KMS-11 (cell line): Measurements from ENCODE around the gene ITGB6.

ENCODE experiments used
- H2AFZ ChIP-seq: fragments of 200-600 bp; sonication (generic); 2 replicates; pipeline ENCODE4 v1.6.1; 2016; ENCODE audit warnings: antibody characterized with exemption, mixed run types, low read depth
- H3K27ac ChIP-seq: fragments of 200-600 bp; sonication (generic); 2 replicates; pipeline ENCODE4 v1.6.1; 2016; ENCODE audit warnings: mild to moderate bottlenecking, mixed run types
- H3K27me3 ChIP-seq: fragments of 200-600 bp; sonication (generic); 2 replicates; pipeline ENCODE4 v1.6.1; 2017; ENCODE audit warnings: mild to moderate bottlenecking, low read depth, mixed run types, moderate library complexity; ENCODE audit not compliant: insufficient read depth
- H3K36me3 ChIP-seq: fragments of 200-600 bp; sonication (generic); 2 replicates; pipeline ENCODE4 v1.6.1; 2017; ENCODE audit warnings: mild to moderate bottlenecking, mixed run types; ENCODE audit not compliant: insufficient read depth
- H3K4me1 ChIP-seq: fragments of 200-600 bp; sonication (generic); 2 replicates; pipeline ENCODE4 v1.6.1; 2016; ENCODE audit warnings: mild to moderate bottlenecking, low read depth, mixed run types; ENCODE audit not compliant: poor library complexity, severe bottlenecking
- H3K4me2 ChIP-seq: fragments of 200-600 bp; sonication (generic); 2 replicates; pipeline ENCODE4 v1.7.0; 2016; ENCODE audit warnings: mild to moderate bottlenecking, mixed run types
- H3K4me3 ChIP-seq: fragments of 200-600 bp; sonication (generic); IDR thresholded peaks from 2 replicates; pipeline ENCODE4 v1.6.1; 2017; ENCODE audit warnings: low read depth, low read length, mixed read lengths; ENCODE audit not compliant: insufficient read depth
- H3K79me2 ChIP-seq: fragments of 200-600 bp; sonication (generic); 2 replicates; pipeline ENCODE4 v1.6.1; 2016; ENCODE audit warnings: low read depth, mixed run types; ENCODE audit not compliant: insufficient read depth
- H3K9ac ChIP-seq: fragments of 200-600 bp; sonication (generic); 2 replicates; pipeline ENCODE4 v1.6.1; 2016; ENCODE audit warnings: mild to moderate bottlenecking, mixed run types
- H4K20me1 ChIP-seq: fragments of 200-600 bp; sonication (generic); 2 replicates; pipeline ENCODE4 v1.6.1; 2016; ENCODE audit warnings: mild to moderate bottlenecking, mixed run types; ENCODE audit not compliant: insufficient read depth
- TF ChIP-seq, protein P1 (sequence below): fragments of 200-600 bp; sonication (generic); conservative IDR thresholded peaks from 2 replicates; pipeline ENCODE4 v1.6.1; 2017; ENCODE audit warnings: low read depth, mild to moderate bottlenecking, antibody characterized with exemption, low read length, moderate library complexity, mixed read lengths

The ITGB6 gene, protein sequence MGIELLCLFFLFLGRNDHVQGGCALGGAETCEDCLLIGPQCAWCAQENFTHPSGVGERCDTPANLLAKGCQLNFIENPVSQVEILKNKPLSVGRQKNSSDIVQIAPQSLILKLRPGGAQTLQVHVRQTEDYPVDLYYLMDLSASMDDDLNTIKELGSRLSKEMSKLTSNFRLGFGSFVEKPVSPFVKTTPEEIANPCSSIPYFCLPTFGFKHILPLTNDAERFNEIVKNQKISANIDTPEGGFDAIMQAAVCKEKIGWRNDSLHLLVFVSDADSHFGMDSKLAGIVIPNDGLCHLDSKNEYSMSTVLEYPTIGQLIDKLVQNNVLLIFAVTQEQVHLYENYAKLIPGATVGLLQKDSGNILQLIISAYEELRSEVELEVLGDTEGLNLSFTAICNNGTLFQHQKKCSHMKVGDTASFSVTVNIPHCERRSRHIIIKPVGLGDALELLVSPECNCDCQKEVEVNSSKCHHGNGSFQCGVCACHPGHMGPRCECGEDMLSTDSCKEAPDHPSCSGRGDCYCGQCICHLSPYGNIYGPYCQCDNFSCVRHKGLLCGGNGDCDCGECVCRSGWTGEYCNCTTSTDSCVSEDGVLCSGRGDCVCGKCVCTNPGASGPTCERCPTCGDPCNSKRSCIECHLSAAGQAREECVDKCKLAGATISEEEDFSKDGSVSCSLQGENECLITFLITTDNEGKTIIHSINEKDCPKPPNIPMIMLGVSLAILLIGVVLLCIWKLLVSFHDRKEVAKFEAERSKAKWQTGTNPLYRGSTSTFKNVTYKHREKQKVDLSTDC

DNA sequence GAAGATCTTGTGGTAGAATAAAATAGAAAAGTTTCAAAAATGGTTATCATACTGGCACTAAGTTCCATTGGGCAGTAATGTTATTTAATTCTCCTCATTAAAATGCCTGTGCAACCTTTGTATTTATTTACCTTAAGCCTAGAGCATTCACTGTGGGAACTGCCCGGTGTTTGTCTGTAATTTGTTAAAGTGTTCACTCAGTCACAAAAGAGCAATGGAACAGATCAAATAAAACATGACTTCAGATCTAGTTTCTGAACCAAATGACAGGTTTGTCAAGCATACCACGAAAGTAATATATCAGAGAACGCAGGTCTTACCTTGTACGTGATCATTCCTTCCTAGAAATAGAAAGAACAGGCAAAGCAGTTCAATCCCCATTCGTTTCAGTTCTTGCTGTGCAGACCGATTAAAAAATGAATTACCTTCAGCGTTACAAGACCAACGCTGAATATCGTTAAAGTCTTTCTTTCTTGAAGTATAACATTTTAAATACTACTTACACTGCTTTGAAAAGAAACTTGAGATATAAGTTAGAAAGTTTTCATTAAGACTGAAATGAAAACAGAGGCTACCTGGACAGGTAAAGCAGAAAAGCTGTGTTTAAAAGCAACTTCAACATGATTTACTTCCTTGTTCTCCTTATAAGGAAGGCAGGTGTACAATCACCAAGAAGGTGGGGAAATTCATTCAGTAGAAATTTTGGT lies at the start of gene ITGB6:
TSS of gene ITGB6 (minus strand) at position 590 of the 707 bp plus-strand sequence. CDS start at position 381, 209 bp downstream.
- H3K9ac ChIP-seq, result no peak within 1 kb of the TSS
- no peaks in the 10 kb centered on the region for H3K27me3 ChIP-seq
- TF ChIP-seq, protein P1, sequence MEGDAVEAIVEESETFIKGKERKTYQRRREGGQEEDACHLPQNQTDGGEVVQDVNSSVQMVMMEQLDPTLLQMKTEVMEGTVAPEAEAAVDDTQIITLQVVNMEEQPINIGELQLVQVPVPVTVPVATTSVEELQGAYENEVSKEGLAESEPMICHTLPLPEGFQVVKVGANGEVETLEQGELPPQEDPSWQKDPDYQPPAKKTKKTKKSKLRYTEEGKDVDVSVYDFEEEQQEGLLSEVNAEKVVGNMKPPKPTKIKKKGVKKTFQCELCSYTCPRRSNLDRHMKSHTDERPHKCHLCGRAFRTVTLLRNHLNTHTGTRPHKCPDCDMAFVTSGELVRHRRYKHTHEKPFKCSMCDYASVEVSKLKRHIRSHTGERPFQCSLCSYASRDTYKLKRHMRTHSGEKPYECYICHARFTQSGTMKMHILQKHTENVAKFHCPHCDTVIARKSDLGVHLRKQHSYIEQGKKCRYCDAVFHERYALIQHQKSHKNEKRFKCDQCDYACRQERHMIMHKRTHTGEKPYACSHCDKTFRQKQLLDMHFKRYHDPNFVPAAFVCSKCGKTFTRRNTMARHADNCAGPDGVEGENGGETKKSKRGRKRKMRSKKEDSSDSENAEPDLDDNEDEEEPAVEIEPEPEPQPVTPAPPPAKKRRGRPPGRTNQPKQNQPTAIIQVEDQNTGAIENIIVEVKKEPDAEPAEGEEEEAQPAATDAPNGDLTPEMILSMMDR, result no peak
- peak within 1 kb of the TSS; percentile 58 for H3K4me2 ChIP-seq
- no peak within 1 kb of the TSS for H2AFZ ChIP-seq
- H3K79me2 ChIP-seq, result no peaks in the 10 kb centered on the region
- no peak within 1 kb of the TSS for H3K4me3 ChIP-seq
- no peaks in the 10 kb centered on the region for H4K20me1 ChIP-seq
- H3K27ac ChIP-seq, result no peak within 1 kb of the TSS
- H3K4me1 ChIP-seq, result peaks cover 59% of the 10 kb centered on the region
- H3K36me3 ChIP-seq, result no peaks in the 10 kb centered on the region

DNA sequence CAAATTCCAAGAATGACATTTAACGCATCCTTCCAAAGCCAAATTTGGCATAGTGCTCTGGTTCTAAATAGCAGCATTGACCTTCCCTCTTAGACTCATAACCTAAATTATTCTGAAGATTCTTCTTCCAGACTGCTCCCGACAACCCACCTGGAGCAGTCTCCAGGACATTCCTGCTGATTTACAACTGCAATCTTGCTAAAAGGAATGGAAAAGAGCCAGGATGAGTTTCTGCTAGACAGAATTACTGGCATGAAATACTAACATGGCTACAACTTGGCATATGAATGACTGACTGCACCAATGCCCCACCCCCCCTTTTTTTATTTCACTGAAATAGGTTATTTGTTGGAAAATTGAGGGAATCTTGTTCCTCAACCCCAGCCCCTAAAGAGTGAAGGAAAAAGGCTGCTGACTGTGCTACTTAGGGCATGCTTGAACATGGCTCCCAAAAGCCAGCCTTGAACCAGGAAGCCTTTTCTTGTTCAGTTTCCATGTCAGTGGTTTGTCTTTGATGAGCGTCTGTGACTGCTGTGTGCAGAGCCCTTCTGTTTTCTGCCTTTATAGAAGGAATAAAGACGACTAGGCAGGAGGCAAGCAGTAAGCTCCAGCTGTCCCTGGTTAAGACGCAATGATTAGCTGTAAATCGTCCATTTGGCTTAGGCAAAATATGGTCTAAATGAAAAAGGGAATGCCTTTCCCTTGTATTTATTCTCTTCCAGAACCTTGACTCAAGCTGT lies 47.4 kb upstream of the ITGB6 start:
- Histone ChIP-seq H3K9ac (no peak overlapping the region), H3K4me1 (peaks cover 17% of the 10 kb centered on the region), H2AFZ (no peak overlapping the region), H3K36me3 (no peaks in the 10 kb centered on the region), H3K4me2 (no peak overlapping the region), H3K27ac (no peak overlapping the region), H3K4me3 (no peak overlapping the region), H4K20me1 (no peaks in the 10 kb centered on the region), H3K79me2 (no peaks in the 10 kb centered on the region), H3K27me3 (no peaks in the 10 kb centered on the region)
- TF ChIP-seq, protein P1, result no peak

DNA sequence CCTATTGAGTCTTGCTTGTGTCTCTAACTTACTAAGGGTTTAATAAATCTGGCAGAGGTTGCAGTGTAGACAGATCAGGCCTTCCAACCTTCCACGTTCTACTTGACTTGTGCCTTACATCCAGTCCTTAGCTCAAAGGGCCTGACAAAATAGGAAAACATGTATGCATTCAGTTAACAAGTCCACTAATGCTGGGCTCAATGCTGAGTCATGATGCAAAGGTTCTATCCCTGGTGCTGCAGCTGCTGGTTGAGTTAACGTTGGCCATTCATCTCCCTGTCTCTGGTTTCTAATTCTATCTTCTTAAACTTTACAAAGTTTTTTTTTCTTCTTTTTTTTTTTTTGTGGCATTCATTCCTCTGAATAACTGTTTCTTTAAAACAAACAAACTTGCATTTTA lies 46.3 kb upstream of the ITGB6 start:
- no peaks in the 10 kb centered on the region for H3K27me3 ChIP-seq
- H2AFZ ChIP-seq, result no peak overlapping the region
- H3K27ac ChIP-seq, result no peak overlapping the region
- no peaks in the 10 kb centered on the region for H4K20me1 ChIP-seq
- H3K9ac ChIP-seq, result no peak overlapping the region
- TF ChIP-seq, protein P1, result no peak
- no peak overlapping the region for H3K4me2 ChIP-seq
- no peaks in the 10 kb centered on the region for H3K36me3 ChIP-seq
- H3K4me1 ChIP-seq, result peaks cover 17% of the 10 kb centered on the region
- no peaks in the 10 kb centered on the region for H3K79me2 ChIP-seq
- no peak overlapping the region for H3K4me3 ChIP-seq

DNA sequence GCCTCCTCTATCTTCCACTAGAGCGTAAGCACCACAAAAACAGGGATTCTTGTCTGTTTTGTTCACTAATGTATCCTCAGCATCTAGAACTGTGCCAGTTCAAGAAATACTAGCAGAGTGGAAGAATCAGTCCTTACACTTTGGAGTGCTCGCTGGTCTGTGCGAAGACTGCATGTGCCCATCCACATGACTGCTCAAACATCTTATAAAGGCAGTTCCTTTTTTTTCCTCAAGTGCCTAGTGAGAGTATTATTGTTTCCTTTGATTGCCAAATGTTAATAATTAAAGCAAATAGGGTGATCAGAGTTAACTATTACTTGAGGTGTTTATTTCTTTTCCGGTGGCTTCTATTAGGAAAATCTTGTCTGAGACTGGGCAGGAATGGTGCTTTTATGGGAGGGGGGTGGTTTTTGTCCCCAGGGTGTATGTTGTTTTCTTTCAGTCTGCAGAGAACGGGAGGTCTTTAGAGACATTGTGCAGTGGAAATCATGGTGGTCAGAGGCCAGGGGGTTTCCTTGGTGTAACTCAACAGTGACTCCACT lies 45.6 kb upstream of the ITGB6 start:
- H3K4me3 ChIP-seq, result no peak overlapping the region
- H4K20me1 ChIP-seq, result no peaks in the 10 kb centered on the region
- H3K4me2 ChIP-seq, result no peak overlapping the region
- no peak overlapping the region for H2AFZ ChIP-seq
- no peaks in the 10 kb centered on the region for H3K36me3 ChIP-seq
- H3K79me2 ChIP-seq, result no peaks in the 10 kb centered on the region
- H3K4me1 ChIP-seq, result peaks cover 17% of the 10 kb centered on the region
- H3K9ac ChIP-seq, result no peak overlapping the region
- no peak overlapping the region for H3K27ac ChIP-seq
- TF ChIP-seq, protein P1, result no peak
- H3K27me3 ChIP-seq, result no peaks in the 10 kb centered on the region
